K562 (cell line): Measurements from ENCODE around the gene GNAI1. TPM values are rescaled to one million over a fixed set of nuclear protein-coding genes. Genes with fewer than 3 reads are reported as not detected.

Experiments used
- ATAC-seq: fragments of 200-7000 bp; cut with Tn5 transposase; 3 replicates; pipeline ENCODE4 v1.9.1; 2020; ENCODE audit warnings: moderate library complexity
- BruUV-seq: library from RNA; stranded (reverse); fragments of 400-500 nt; replicated peaks from 2 replicates; lab custom pipeline; 2021; lab: Mats Ljungman, UMichigan
- CTCF ChIA-PET: fragments of 300-600 bp; formaldehyde crosslinking; extraction: SDS; loops from one replicate; lab custom pipeline; 2021; ENCODE audit warnings: low intra/inter-chr PET ratio; lab: Yijun Ruan, JAX
- POLR2A ChIA-PET: fragments of 300-600, 350-650 bp; sonication (Branson Sonifier 250); formaldehyde crosslinking; extraction: SDS; loops from one replicate; lab custom pipeline; 2021; ENCODE audit warnings: antibody characterized with exemption, inconsistent platforms; lab: Yijun Ruan, JAX
- DNase-seq, 4 experiments: peaks; one replicate each; pipeline versions ENCODE4 v3.0.0 to v3.0.0-alpha.2; 2011 to 2018; ENCODE audit warnings: low spot score in 3 of 4, mixed read lengths in 3 of 4; ENCODE audit errors: extremely low read depth in 1 of 4
- FAIRE-seq: peaks from 2 replicates; lab custom pipeline; 2011; peaks lifted over from hg19 to GRCh38; lab: Jason Lieb, UNC
- H2AFZ ChIP-seq: 2 replicates; pipeline ENCODE4 v1.6.0; 2011; ENCODE audit warnings: low read depth, low read length, control low read depth, inconsistent platforms
- H3K27ac ChIP-seq: fragments of 200-600 bp; 3 replicates; pipeline ENCODE4 v1.8.0; 2011; ENCODE audit warnings: low read depth, mild to moderate bottlenecking, control low read depth, inconsistent platforms, low read length, moderate library complexity, mixed read lengths; ENCODE audit errors: extremely low read depth
- H3K27me3 ChIP-seq, 2 experiments: fragments of 300-600 bp in 1 of 2; 2 replicates in 1 of 2; 3 replicates in 1 of 2; pipeline versions ENCODE4 v1.6.0 to v1.8.0; 2011; ENCODE audit warnings: inconsistent platforms in 2 of 2, low read length in 2 of 2, mild to moderate bottlenecking in 1 of 2, mixed read lengths in 1 of 2, moderate library complexity in 1 of 2; ENCODE audit not compliant: control insufficient read depth in 2 of 2, insufficient read depth in 2 of 2
- H3K36me3 ChIP-seq: fragments of 300-600 bp; 3 replicates; pipeline ENCODE4 v1.8.0; 2011; ENCODE audit warnings: mild to moderate bottlenecking, low read length, inconsistent platforms; ENCODE audit not compliant: control insufficient read depth, insufficient read depth
- H3K4me1 ChIP-seq, 2 experiments: fragments of 200-600 bp in 1 of 2; replicated peaks in 1 of 2; 2 replicates in 1 of 2; 3 replicates in 1 of 2; pipeline versions ENCODE4 v1.5.1 to v1.8.0; 2011; ENCODE audit warnings: inconsistent platforms in 2 of 2, low read length in 2 of 2, mild to moderate bottlenecking in 1 of 2, mixed read lengths in 1 of 2, moderate library complexity in 1 of 2; ENCODE audit not compliant: control insufficient read depth in 2 of 2, insufficient read depth in 2 of 2
- H3K4me2 ChIP-seq: 2 replicates; pipeline ENCODE4 v1.6.1; 2011; ENCODE audit warnings: low read length, control low read depth, inconsistent platforms, mixed read lengths; ENCODE audit not compliant: insufficient read depth
- H3K4me3 ChIP-seq: fragments of 200-600 bp; sonication (generic), shearing (Covaris generic); 2 replicates; pipeline ENCODE4 v1.5.1; 2016; ENCODE audit warnings: control low read depth, inconsistent platforms
- H3K79me2 ChIP-seq: fragments of 200-600 bp; 3 replicates; pipeline ENCODE4 v1.8.0; 2011; ENCODE audit warnings: low read length, inconsistent platforms; ENCODE audit not compliant: control insufficient read depth, insufficient read depth
- H3K9ac ChIP-seq, 2 experiments: 2 replicates each; pipeline versions ENCODE4 v1.6.0 to v1.6.1; 2011; ENCODE audit warnings: low read depth in 2 of 2, low read length in 2 of 2, control low read depth in 1 of 2, inconsistent platforms in 1 of 2, mild to moderate bottlenecking in 1 of 2, mixed read lengths in 1 of 2; ENCODE audit not compliant: insufficient read depth in 1 of 2
- H3K9me1 ChIP-seq: one replicate; pipeline ENCODE4 v1.6.0; 2011; ENCODE audit warnings: inconsistent platforms, mild to moderate bottlenecking, low read length, moderate library complexity; ENCODE audit not compliant: control insufficient read depth, insufficient read depth
- H3K9me3 ChIP-seq: replicated peaks from 2 replicates; pipeline ENCODE4 v1.5.1; 2011; ENCODE audit warnings: low read depth, low read length, inconsistent platforms; ENCODE audit not compliant: control insufficient read depth, insufficient read depth
- H4K20me1 ChIP-seq: replicated peaks from 2 replicates; pipeline ENCODE4 v1.6.1; 2011; ENCODE audit warnings: low read length, inconsistent platforms, mixed read lengths; ENCODE audit not compliant: control insufficient read depth, insufficient read depth
- ATF7 ChIP-seq: fragments of 450-650 bp; IDR thresholded peaks from 2 replicates; pipeline ENCODE4 v1.7.1; 2014; ENCODE audit warnings: mild to moderate bottlenecking, moderate library complexity
- CCAR2 ChIP-seq: fragments of 200-400 bp; formaldehyde crosslinking; IDR thresholded peaks from 2 replicates; pipeline ENCODE4 v1.6.1; 2017; ENCODE audit warnings: mild to moderate bottlenecking, low read depth, low read length
- ETV6 ChIP-seq, 3 experiments: fragments of 150-350 bp in 1 of 3; sonication (generic) in 1 of 3; formaldehyde crosslinking in 1 of 3; IDR thresholded peaks; 2 replicates each; pipeline versions ENCODE4 v1.6.1 to v1.8.0; 2014 to 2022; ENCODE audit warnings: borderline replicate concordance in 2 of 3, low read depth in 2 of 3, antibody characterized with exemption in 1 of 3, low read length in 1 of 3, mild to moderate bottlenecking in 1 of 3, missing genetic modification reagents in 1 of 3
- FOXJ3 ChIP-seq: sonication (generic); formaldehyde crosslinking; IDR thresholded peaks from 2 replicates; pipeline ENCODE4 v1.4.0; 2020; ENCODE audit warnings: mild to moderate bottlenecking, missing genetic modification reagents
- FOXO4 ChIP-seq: fragments of 450-650 bp; formaldehyde crosslinking; IDR thresholded peaks from 2 replicates; pipeline ENCODE4 v1.4.0; 2020; ENCODE audit warnings: mild to moderate bottlenecking, moderate library complexity
- HDAC1 ChIP-seq, 2 experiments: fragments of 450-650 bp; IDR thresholded peaks; 2 replicates each; pipeline ENCODE4 v1.6.1; 2016 to 2017; ENCODE audit warnings: inconsistent platforms in 1 of 2, mild to moderate bottlenecking in 1 of 2, moderate library complexity in 1 of 2
- L3MBTL2 ChIP-seq: fragments of 450-650 bp; IDR thresholded peaks from 2 replicates; pipeline ENCODE4 v1.6.1; 2016; ENCODE audit warnings: mild to moderate bottlenecking, moderate library complexity
- MXD1 ChIP-seq: fragments of 250-450 bp; sonication (Bioruptor Pico); IDR thresholded peaks from 2 replicates; pipeline ENCODE4 v1.8.0; 2021; ENCODE audit warnings: borderline replicate concordance, mild to moderate bottlenecking, moderate library complexity; ENCODE audit not compliant: poor library complexity, severe bottlenecking
- SIN3B ChIP-seq: fragments of 450-650 bp; IDR thresholded peaks from 2 replicates; pipeline ENCODE4 v1.6.1; 2017; ENCODE audit warnings: low read depth, mild to moderate bottlenecking, moderate library complexity
- SREBF2 ChIP-seq: sonication (generic); formaldehyde crosslinking; IDR thresholded peaks from 2 replicates; pipeline ENCODE4 v1.4.0; 2020; ENCODE audit warnings: mild to moderate bottlenecking, missing genetic modification reagents
- ZBED1 ChIP-seq: IDR thresholded peaks from 2 replicates; pipeline ENCODE4 v1.6.1; 2014
- ZNF699 ChIP-seq: fragments of 250-450 bp; sonication (Bioruptor Pico); IDR thresholded peaks from 2 replicates; pipeline ENCODE4 v1.8.0; 2021; ENCODE audit warnings: mild to moderate bottlenecking, moderate library complexity; ENCODE audit not compliant: insufficient replicate concordance
- WGBS: fragments of 100-300 bp; shearing (Covaris generic); methylation state at CpG from one replicate; pipeline ENCODE4 v1.1.6; 2016; ENCODE audit warnings: low coverage, mixed read lengths; ENCODE audit not compliant: insufficient coverage; ENCODE audit errors: missing lambda C conversion rate; 5-methylcytosine and 5-hydroxymethylcytosine counted together
- in situ Hi-C: fragments of 300-500 bp; cut with MboI; formaldehyde crosslinking; loops from 4 replicates; pipeline ENCODE4 v1.15.0; 2018; ENCODE audit warnings: inconsistent platforms, mixed read lengths
- intact Hi-C: fragments of 100-400 bp; cut with micrococcal nuclease; formaldehyde crosslinking; loops from 2 replicates; pipeline ENCODE4 v1.14.2; 2022
- polyA plus RNA-seq, 8 experiments: library from polyadenylated mRNA; depleted of rRNA in 4 of 8; stranded (reverse) in 5 of 8; unstranded in 3 of 8; fragments of >200 nt; fragmentation: Nextera tagmentation in 2 of 8; fragmentation: Illumina TruSeq in 1 of 8; extraction: Ambion mirVana in 2 of 8; extraction: Trizol in 1 of 8; gene quantifications; 2 replicates each; pipeline versions ENCODE4 v1.2.1 to v1.2.3, GENCODE V29; 2011 to 2014; ENCODE audit warnings: inconsistent platforms in 1 of 8, missing spikeins in 1 of 8
- total RNA-seq, 7 experiments: library from RNA; depleted of rRNA in 6 of 7; stranded (reverse); fragments of >200 nt in 6 of 7; fragmentation: Illumina TruSeq in 2 of 7; extraction: Trizol in 2 of 7; gene quantifications; 2 replicates each; pipeline versions ENCODE4 v1.2.1 to v1.2.3, GENCODE V29; 2011 to 2021; ENCODE audit warnings: low replicate concordance in 1 of 7

Gene GNAI1
- total and polyA plus RNA-seq, 9 of the 15 experiments (the other 6 are each of a cell fraction or from before 2014, with no cell fraction given), result 0.03 to 0.13 (median 0.08) TPM; not detected in 6

DNA sequence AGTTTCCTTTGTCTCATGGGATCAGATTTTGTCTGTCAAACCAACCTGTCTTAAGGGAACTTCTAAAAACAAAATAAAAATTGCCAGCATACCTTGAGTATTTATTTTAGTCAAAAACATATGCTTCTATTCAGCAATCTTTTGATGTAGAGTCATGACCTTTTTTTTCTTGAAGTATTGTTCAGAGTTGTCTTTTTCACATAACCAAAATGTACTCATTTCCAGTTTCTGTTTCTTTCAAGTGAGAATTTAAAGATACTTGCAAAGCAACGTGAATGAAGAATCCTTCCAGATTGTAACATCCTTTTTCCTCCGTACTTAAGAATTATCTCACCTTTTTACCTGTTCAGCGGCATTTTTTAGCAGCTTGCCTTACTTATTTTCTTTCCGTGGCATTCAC, 37.8 kb downstream of the GNAI1 start:
- Histone ChIP-seq H3K4me1 (no peaks in the 10 kb centered on the region), H3K4me2 (no peak overlapping the region), H3K9me3 (no peaks in the 10 kb centered on the region; the same call in 1 of the 2 replicates), H3K9me1 (no peaks in the 10 kb centered on the region), H2AFZ (no peak overlapping the region), H3K4me3 (no peak overlapping the region), H3K9ac (no peak overlapping the region), H3K27me3 (no peaks in the 10 kb centered on the region), H3K79me2 (no peaks in the 10 kb centered on the region), H4K20me1 (no peaks in the 10 kb centered on the region), H3K36me3 (no peaks in the 10 kb centered on the region), H3K27ac (no peak overlapping the region)
- no TSS peak for BruUV-seq
- FAIRE-seq, result no peak
- intact Hi-C loops, result no loop called here
- POLR2A ChIA-PET, result no interaction called here
- 2% methylated on average over 4 of the region's 4 CpGs for WGBS
- CTCF ChIA-PET, result no interaction called here
- DNase-seq, result no peak
- in situ Hi-C loops, result no loop called here
- TF ChIP-seq FOXJ3 (CRISPR knock-in tag), result no peak
- no peak for TF ChIP-seq MXD1 (CRISPR knock-in tag)
- TF ChIP-seq SREBF2 (CRISPR knock-in tag), result no peak
- TF ChIP-seq HDAC1 (IDR thresholded peaks at IDR 0.05), result no peak
- no peak for TF ChIP-seq ZNF699 (CRISPR knock-in tag)
- no peak for TF ChIP-seq FOXO4 (CRISPR knock-in tag)
- no peak for TF ChIP-seq ZBED1
- no peak for TF ChIP-seq L3MBTL2
- no peak for TF ChIP-seq ATF7
- TF ChIP-seq ETV6 (IDR thresholded peaks at IDR 0.05; ENCODE audit: borderline replicate concordance in 1 of 2, low read depth in 2 of 2, low read length in 1 of 2), result no peak
- no peak for TF ChIP-seq ETV6 (CRISPR knock-in tag; IDR thresholded peaks at IDR 0.05; ENCODE audit: borderline replicate concordance)
- TF ChIP-seq CCAR2, result no peak
- no peak for TF ChIP-seq SIN3B
- ATAC-seq, result no peak
